Jurkat, Clone E6-1 (cell line): ENCODE measurements around the gene CHMP1A.
A peak's percentile ranks its signal among the peaks of the same experiment; 100 is the strongest.
"Not testable (repeated sequence)": the region's sequence is repeated elsewhere in the genome, so short reads cannot be mapped to it uniquely, and the experiment has no call there.

ENCODE experiments used
- DNase-seq: peaks from one replicate; pipeline ENCODE4 v3.0.0-alpha.2; 2011; ENCODE audit warnings: low read depth, low spot score
- H3K4me3 ChIP-seq: 2 replicates; pipeline ENCODE4 v1.5.1; 2011; ENCODE audit warnings: mild to moderate bottlenecking, low read length, control low read depth, moderate library complexity

The CHMP1A gene

DNA sequence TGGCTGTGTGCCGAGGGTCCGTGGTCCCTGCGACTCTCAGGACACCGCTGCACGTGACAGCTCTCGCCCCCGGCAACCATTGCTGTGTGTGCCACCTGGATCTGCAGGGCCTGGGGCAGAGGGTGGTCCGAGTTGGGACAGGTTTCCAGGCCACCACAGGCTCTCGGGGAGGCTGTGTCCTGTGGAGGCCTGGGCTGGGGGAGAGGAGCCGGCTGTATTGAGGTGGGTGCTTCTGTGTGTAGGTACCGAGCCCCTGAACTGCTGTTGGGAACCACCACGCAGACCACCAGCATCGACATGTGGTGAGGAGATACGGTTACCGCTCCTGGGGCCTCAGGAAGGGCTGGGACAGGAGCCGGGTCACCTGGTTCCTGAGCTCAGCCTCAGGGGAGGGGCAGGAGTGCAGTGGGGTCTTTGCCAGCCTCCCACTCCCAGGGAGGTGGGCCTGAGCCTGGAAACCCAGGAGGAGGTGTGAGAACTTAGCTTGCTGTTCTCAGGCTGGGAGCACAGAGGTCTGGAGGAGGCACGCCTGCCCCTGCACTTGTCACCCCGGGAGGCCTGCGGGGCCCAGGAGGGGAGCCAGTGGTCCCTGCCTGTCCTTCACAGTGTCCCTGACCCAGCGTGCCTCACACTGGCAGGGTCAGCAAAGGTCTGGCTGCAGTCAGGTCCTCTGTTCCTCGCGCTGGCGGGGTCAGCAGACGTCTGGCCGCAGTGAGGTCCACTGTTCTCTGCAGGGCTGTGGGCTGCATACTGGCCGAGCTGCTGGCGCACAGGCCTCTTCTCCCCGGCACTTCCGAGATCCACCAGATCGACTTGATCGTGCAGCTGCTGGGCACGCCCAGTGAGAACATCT, 36.6 kb upstream of the CHMP1A start:
- DNase-seq: no peak
- no peak overlapping the region for H3K4me3 ChIP-seq

DNA sequence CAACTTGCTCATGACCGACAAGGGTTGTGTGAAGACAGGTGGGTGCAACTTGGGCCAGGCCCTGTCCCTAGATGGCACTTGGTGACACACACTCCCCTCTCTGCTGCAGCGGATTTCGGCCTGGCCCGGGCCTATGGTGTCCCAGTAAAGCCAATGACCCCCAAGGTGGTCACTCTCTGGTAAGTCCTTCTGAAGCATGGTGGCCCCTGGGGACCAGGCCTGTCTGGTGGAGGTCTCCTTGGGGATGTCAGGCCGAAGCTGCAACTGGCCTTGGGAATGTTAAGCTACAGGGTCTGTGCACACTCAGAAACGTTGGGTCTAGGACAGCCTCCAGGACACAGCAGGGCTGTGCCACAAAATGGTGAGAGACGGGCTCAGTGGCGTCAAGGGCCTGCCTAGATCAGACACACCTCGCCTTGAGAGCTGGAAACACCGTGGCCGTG, 35.8 kb upstream of the CHMP1A start:
- no peak for DNase-seq
- no peak overlapping the region for H3K4me3 ChIP-seq

DNA sequence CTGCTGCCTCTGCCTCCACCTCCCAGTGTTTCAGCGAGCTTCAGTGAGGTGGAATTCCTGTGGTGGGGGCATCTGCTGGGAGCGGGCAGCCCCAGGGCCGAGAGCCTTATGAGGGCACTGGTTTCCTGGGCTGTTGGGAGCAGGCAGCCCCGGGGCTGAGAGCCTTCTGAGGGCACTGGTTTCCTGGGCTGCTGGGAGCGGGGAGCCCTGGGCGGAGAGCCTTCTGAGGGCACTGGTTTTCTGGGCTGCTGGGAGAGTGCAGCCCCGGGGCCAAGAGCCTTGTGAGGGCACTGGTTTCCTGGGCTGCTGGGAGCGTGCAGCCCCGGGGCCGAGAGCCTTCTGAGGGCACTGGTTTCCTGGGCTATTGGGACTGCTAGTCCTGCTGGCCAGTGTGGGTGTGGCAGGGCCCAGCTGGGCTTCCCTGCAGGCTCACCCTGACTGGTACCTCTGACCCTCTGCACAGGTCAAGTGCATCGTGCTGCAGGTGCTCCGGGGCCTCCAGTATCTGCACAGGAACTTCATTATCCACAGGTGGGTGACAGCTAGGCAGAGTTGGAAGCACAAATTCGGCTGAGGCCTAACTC, 34.6 kb upstream of the CHMP1A start:
- no peak for DNase-seq
- no peak overlapping the region for H3K4me3 ChIP-seq

DNA sequence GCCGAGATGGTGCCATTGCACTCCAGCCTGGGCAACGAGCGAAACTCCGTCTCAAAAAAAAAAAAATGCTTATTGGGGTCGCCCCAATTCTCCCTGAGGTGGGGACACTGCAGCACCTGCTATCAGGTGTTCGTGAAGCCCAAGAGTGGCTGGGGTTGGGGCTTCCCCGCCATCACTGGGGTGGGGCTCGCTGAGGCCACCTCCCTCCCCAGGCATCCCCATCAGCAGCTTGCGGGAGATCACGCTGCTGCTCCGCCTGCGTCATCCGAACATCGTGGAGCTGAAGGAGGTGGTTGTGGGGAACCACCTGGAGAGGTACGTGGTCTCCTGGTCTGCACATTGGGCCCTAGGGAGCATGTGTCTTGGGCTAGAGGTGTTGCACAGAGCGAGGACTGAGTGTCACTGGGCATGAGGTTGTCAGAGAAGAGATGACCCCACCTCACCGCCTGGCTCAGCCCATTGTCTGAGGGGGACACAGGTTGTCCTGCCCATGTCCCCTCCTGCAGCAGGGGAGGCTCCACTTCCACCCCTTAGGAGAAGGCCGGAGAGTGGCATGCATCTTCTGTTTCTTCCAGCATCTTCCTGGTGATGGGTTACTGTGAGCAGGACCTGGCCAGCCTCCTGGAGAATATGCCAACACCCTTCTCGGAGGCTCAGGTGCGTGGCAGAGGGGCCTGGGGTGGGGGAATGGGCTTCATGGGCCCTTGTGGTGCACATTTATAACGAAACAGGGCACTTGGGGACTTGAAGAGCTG, 33.9 kb upstream of the CHMP1A start:
- no peak for DNase-seq
- H3K4me3 ChIP-seq: no peak overlapping the region

DNA sequence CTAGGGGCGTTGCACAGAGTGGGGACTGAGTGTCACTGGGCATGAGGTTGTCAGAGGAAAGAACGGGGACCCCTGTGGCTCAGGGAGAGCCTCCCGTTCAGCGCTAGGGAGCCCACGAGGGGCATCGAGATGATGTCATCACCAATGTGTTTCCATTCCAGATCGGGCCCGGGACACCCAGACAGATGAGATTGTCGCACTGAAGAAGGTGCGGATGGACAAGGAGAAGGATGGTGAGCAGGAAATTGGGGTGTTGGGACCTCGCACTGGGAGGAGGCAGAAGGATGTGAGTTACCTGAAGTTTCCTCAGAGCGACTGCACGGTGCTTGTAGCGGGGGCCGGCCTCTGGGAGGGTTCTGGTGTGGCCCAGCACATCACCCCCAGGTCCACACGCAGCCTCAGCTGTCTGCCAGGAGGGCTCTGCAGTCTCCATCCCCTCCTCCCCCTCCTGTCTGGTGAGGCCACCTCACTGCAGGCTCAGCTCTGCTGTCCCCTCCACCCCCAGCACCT, 32.9 kb upstream of the CHMP1A start:
- no peak for DNase-seq
- no peak overlapping the region for H3K4me3 ChIP-seq

DNA sequence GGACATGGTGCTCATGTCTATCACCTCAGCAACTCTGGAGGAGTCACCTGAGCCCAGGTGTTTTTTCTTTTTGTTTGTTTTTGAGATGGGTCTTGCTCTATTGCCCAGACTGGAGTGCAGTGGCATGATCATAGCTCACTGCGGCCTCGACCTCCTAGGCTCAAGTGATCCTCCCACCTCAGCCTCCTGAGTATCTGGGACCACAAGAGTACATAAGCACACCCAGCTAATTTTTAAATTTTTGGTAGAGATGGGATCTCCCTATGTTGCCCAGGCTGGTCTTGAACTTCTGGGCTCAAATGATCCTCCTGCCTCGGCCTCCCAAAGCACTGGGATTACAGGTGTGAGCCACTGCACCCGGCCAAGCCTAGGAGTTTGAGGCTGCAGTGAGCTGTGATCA, 32.1 kb upstream of the CHMP1A start:
- H3K4me3 ChIP-seq, DNase-seq: not testable (repeated sequence)

DNA sequence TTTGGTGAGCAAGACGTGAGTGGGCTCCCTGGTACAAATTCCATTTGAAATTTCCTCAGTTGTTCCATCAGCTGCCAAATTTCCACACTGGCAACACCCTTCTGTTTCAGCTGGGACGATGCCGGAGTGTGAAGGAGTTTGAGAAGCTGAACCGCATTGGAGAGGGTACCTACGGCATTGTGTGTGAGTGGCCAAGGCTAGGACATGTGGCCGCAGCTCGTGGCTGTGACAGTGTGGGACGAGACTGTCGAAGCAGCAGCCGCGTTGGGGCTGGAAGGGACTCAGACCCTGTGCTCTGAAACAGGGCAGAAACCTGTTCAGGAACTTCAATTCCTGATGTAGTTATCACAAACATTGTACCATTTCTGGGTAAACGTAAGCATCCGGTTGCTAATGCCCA, 31.6 kb upstream of the CHMP1A start:
- no peak for DNase-seq
- H3K4me3 ChIP-seq: no peak overlapping the region

DNA sequence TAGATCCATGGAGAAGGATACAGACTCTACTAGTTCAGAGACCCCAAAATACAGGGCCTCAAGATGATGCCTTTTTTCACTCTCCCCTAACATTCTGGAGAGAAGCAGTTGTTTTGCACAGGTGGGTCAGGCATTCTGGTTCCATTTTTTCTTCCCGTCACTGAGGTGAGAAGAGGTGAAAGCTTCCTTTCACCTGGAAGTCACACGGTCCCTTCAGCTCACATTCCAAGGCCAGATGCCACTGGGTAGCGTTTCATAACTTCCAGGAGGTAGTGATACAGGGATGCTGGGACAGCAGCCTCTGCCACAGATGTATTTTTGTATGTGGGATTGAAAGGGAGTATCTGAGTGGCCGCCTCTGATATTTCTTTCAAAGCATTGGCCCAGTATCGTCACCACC, 30.9 kb upstream of the CHMP1A start:
- no peak for DNase-seq

DNA sequence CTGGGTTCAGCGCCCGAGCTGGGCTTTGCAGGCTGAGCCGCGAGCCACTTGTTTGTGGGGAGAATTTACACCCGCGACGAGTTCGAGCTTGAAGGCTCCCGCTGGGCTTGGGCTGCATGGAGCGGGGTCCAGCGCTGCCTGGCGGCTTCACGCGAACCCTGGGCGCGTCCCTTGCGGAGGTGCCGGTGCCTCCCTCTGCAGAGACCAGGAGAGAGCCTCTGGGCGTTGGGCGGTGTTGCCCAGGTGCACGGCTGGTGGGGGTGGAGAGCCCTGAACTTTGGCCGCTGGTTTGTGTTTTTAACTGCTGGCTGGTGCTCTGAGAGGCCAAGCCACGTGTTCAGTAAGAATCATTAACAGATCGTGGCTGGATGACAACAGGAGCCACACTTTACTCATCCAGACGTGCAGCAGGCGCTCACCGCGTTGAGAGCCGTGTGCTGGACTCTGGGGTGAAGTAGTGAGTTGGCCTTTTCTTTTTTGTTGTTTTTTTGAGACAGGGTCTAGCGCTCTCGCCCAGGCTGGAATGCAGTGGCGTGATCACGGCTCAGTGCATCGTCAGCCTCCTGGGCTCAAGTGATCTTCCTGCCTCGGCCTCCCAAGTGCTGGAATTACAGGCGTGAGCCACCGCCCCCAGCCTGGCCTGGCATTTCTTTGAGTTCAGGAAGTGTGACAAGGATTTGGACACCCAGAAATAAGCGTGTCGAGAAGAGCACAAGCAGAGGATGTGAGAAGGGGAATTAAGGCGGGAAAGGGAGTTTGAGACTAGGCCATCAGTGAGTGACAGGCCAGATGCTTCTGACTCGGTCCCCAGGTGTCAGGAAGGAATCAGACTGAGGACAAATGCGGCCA, 29.8 kb upstream of the CHMP1A start:
- DNase-seq: no peak
- H3K4me3 ChIP-seq: peak overlapping the region; percentile 63

More for the DNA sequence above, 30.9 kb upstream of the CHMP1A start:
- no peak overlapping the region for H3K4me3 ChIP-seq

DNA sequence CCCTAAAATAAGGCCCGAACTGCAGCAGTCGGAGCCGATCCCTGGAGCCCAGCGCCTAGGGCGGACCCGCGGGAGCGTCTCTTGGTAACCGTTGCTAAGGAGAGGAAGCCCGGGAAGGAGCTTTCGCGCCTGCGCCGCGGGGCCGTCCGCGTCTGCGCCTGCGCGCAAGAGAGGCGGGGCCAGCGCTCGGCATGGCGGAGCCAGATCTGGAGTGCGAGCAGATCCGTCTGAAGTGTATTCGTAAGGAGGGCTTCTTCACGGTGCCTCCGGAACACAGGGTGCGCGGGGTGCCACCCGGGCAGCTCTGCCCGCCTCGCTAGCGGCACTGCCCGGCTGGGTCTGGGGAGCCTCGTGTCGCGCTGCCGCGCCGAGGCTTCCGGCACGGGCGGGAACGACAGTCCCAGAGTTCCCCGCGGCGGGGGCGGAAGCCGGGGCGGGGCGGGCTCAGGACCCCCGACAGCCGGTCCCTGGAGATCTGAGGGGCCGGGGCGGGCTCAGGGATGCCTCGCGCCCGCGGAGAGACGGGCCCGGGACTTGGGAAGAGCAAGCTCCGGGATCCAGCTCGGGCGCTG, 29.1 kb upstream of the CHMP1A start, which contains the start of gene CDK10:
CDK10 (plus strand) TSS at position 170 of the 572 bp plus-strand sequence; CDS start at position 192, 22 bp downstream.
- DNase-seq: peak; percentile 80
- peak within 1 kb of the TSS; percentile 63 for H3K4me3 ChIP-seq

DNA sequence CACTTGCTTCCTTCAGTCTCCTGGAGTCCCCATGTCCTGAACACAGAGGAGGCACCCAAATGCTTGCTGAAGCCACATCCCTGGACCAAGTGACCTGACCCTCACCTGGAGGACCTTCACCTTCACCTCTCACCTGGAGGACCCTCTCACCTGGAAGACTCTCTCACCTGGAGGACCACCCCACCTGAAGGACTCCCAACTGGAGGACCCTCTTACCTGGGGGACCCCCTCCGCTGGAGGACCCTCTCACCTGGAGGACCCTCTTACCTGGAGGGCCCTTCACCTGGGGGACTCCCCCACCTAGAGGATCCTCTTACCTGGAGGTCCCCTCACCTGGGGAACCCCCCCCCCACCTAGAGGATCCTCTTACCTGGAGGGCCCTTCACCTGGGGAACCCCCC, 28.4 kb upstream of the CHMP1A start:
- H3K4me3 ChIP-seq: no peak overlapping the region
- no peak for DNase-seq

DNA sequence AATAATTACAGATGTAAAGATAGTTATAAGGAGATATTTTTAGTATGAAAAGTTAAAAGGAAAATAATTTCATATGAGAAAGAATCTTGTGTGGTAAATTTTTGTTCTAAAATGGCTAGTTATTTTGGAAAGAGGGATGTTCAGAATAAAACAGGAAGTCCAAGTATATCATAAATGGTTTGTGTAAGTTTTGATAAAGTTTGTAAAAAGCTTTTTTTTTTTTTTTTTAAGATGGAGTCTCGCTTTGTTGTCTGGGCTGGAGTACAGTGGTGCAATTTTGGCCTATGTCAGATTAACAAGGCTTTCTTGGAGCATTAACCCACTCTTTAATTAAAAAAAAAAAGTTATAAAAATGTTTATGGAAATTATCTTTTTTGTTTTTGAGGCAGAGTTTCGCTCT, 20.8 kb upstream of the CHMP1A start:
- no peak for DNase-seq
- no peak overlapping the region for H3K4me3 ChIP-seq

DNA sequence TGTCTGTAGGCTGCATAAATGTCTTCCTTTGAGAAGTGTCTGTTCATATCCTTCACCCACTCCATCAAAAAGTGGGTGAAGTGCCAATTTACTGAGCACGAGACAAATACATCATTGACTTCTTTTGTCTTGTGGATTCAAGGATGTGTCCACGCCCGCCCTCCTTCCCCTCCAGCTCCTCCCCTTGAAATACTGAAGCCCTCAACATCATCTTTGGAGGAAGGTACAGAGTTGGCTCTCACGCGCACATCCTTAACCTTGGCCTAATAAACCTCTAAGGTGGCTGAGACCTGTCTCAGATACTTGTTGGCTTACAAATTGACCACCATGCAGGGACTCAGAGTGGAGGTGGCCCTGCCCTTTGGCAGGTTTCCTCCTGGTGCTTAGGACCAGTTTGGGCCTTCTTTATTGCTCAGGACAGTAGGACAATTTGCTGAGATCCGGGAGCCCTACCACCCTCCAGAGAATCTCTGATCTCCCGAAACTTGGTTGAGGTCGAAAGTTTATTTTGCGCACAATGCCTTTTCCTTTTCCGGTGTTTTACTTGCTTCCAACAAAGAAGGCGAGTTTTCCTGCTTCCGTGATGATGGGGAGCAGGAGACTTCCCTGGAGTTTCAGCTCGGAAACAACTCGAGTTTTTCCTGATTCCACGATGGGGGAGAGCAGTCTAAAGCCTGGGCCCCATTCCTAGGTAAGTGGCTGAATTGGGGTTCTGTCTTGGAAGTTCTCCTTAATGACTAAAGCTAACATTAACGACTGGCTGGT, 14.9 kb upstream of the CHMP1A start:
- no peak for DNase-seq
- H3K4me3 ChIP-seq: no peak overlapping the region

DNA sequence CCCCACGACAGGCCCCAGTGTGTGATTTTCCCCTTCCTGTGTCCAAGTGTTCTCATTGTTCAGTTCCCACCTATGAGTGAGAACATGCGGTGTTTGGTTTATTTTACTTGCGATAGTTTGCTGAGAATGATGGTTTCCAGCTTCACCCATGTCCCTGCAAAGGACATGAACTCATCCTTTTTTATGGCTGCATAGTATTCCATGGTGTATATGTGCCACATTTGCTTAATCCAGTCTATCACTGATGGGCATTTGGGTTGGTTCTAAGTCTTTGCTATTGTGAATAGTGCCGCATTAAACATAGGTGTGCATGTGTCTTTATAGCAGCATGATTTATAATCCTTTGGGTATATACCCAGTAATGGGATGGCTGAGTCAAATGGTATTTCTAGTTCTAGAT, 14.1 kb upstream of the CHMP1A start:
- H3K4me3 ChIP-seq, DNase-seq: not testable (repeated sequence)

DNA sequence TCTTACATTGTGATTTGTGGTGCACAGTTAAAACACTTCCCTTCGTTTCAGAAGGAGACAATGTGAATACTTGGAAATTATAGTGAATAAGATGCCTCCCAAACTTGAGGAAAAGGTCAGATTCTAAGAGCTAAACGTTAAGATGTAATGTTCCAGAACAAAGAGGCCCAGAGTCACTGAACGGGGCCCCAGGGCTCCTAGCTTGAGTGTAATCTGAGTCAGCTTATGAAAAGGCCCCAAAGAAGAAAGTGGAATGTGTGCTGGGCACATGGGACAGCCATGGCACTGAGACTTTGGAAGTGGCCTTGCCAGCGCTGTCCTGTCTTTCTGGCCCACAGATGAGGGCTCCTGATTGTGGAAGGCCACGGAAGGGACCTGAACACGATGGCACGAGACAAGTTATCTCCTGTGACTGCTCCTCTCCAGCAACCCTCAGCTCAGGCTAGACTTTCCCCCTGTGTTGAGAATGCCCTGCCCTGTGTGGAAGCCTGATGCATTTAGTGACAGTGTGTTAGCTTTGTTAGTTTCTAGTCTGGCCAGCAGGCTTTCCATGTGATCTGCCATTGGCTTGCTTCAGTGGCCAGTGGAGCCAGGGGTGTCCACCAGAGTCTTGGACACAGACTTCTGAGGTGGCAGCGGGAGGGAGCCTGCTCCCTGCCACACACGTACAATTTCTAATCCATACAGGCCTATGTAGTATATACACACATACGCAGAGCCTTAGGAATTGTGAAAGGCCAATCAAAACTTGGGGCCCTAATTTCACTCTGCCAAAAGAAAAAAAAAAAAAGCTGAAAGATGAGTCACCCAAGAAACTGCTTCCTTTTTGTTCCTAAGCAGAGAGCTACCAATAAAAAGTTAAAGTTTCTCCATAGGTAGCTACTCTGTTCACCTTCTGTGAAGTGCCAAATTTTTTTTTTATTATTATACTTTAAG, 13.3 kb upstream of the CHMP1A start:
- H3K4me3 ChIP-seq: no peak overlapping the region
- no peak for DNase-seq

DNA sequence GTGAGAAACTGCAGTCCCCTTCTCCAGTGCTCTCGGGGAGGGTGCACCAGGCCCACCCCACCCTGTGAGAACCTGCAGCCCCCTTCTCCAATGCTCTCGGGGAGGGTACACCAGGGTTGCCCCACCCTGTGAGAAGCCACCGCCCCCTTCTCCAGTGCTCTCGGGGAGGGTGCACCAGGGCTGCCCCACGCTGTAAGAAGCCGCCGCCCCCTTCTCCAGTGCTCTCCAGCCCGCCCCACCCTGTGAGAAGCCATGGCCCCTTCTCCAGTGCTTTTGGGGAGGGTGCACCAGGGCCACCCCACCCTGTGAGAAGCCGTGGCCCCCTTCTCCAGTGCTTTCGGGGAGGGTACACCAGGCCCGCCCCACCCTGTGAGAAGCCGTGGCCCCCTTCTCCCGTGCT, 12.2 kb upstream of the CHMP1A start:
- DNase-seq: no peak

DNA sequence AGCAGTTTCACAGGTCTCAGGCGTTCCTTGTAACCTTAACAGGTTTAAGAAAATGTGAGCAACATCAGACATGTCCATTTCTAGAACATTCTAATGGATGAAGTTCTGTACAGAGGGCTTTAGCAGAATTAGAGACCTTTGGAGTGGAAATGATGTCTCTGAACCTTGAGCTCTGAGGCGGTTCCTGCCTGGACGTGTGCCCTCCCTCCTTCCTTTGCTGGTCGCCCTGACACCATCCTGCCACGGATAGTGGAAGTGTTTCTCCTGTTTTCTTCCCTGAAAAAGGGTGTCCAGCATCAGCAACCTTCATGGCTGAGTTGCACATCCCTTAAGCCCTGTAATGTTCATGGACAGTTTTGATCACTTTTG, 11.3 kb upstream of the CHMP1A start:
- no peak overlapping the region for H3K4me3 ChIP-seq
- no peak for DNase-seq

More for the DNA sequence above, 12.2 kb upstream of the CHMP1A start:
- no peak overlapping the region for H3K4me3 ChIP-seq
